Nephron progenitor cell (in vitro differentiated cells): ENCODE measurements around the gene HOXB9.
A peak's percentile ranks its signal among the peaks of the same experiment; 100 is the strongest.

Source experiments
- DNase-seq: peaks from one replicate; pipeline ENCODE4 v3.0.0; 2021
- H3K27ac Mint-ChIP-seq: 2 replicates; pipeline ENCODE4 v1.8.0; 2021; ENCODE audit warnings: mild to moderate bottlenecking, moderate library complexity, mixed read lengths
- H3K27me3 Mint-ChIP-seq: 2 replicates; pipeline ENCODE4 v1.8.0; 2021; ENCODE audit warnings: mild to moderate bottlenecking, low read depth, mixed read lengths; ENCODE audit not compliant: poor library complexity
- H3K36me3 Mint-ChIP-seq: 2 replicates; pipeline ENCODE4 v1.8.0; 2021; ENCODE audit warnings: low read depth, mixed read lengths
- H3K4me1 Mint-ChIP-seq: 2 replicates; pipeline ENCODE4 v1.8.0; 2021; ENCODE audit warnings: mixed read lengths
- H3K4me3 Mint-ChIP-seq: 2 replicates; pipeline ENCODE4 v1.8.0; 2021; ENCODE audit warnings: mild to moderate bottlenecking, moderate library complexity, mixed read lengths
- H3K9me3 Mint-ChIP-seq: 2 replicates; pipeline ENCODE4 v1.8.0; 2021; ENCODE audit warnings: mild to moderate bottlenecking, moderate library complexity, mixed read lengths
- TF ChIP-seq, protein P1 (sequence below): fragments of 200-600 bp; sonication (generic); IDR thresholded peaks from 2 replicates; pipeline ENCODE4 v1.5.0; 2021; ENCODE audit warnings: antibody characterized with exemption

HOXB9 gene

DNA sequence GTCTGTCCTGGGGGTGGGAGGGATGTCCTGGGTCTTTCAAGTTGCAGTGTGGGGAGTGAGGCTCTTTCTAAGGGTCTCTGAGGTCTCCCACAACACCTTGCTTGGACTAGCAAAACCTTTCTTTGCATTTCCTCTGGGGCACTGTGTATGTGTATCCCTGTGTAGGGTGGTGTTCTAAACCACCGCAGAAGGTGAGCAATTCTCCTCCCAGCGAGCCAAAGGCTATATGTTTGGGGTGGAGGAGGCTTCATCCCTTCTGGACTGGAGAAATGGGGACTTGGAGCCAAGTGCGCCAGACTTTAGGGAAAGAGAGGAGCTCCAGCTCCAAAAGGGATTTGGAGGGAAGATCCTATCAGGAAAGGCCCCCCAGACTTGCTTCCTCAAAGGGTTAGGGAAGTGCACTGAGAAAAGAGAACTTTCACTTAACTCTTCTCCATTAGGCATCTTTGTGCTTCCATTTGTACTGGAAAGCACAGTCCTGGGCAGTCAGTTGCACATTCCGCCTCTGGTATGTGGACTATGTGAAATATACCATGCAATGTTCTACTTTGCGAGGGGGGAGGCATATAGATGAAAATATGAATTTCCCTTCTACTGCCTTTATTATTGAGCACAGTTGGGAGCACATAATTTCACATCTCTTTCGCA, 18.9 kb upstream of the HOXB9 start:
- no peaks in the 10 kb centered on the region for H3K9me3 Mint-ChIP-seq
- H3K27me3 Mint-ChIP-seq, result peaks cover 16% of the 10 kb centered on the region
- peaks cover 81% of the 10 kb centered on the region for H3K4me1 Mint-ChIP-seq
- peak overlapping the region; percentile 99 for H3K4me3 Mint-ChIP-seq
- no peak for DNase-seq
- TF ChIP-seq, protein P1, sequence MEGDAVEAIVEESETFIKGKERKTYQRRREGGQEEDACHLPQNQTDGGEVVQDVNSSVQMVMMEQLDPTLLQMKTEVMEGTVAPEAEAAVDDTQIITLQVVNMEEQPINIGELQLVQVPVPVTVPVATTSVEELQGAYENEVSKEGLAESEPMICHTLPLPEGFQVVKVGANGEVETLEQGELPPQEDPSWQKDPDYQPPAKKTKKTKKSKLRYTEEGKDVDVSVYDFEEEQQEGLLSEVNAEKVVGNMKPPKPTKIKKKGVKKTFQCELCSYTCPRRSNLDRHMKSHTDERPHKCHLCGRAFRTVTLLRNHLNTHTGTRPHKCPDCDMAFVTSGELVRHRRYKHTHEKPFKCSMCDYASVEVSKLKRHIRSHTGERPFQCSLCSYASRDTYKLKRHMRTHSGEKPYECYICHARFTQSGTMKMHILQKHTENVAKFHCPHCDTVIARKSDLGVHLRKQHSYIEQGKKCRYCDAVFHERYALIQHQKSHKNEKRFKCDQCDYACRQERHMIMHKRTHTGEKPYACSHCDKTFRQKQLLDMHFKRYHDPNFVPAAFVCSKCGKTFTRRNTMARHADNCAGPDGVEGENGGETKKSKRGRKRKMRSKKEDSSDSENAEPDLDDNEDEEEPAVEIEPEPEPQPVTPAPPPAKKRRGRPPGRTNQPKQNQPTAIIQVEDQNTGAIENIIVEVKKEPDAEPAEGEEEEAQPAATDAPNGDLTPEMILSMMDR, result no peak
- H3K36me3 Mint-ChIP-seq, result peaks cover 28% of the 10 kb centered on the region
- peak overlapping the region; percentile 97 for H3K27ac Mint-ChIP-seq

DNA sequence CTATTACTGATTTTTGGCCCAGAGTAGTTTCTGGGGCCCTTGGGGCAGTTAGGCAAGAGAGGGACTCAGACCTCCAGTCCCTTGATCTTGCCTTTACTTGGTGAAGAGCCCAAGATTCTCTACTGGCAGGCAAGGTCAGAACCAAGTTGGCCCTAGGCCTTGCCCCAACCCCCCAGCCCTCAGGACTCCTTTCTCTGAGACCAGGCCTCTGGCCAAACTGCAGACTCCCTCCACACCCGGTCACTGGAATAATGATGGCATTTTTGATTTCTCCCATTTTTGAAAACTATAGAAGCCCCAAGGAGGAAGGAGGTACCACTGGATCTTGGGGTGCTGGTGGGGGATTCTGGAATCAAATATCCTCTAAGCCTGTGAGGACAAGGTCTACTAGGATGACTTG, 18.0 kb upstream of the HOXB9 start:
- TF ChIP-seq, protein P1, result no peak
- peak overlapping the region; percentile 97 for H3K27ac Mint-ChIP-seq
- no peaks in the 10 kb centered on the region for H3K9me3 Mint-ChIP-seq
- DNase-seq, result no peak
- peaks cover 15% of the 10 kb centered on the region for H3K27me3 Mint-ChIP-seq
- peak overlapping the region; percentile 99 for H3K4me3 Mint-ChIP-seq
- H3K36me3 Mint-ChIP-seq, result peaks cover 20% of the 10 kb centered on the region
- H3K4me1 Mint-ChIP-seq, result peaks cover 85% of the 10 kb centered on the region

DNA sequence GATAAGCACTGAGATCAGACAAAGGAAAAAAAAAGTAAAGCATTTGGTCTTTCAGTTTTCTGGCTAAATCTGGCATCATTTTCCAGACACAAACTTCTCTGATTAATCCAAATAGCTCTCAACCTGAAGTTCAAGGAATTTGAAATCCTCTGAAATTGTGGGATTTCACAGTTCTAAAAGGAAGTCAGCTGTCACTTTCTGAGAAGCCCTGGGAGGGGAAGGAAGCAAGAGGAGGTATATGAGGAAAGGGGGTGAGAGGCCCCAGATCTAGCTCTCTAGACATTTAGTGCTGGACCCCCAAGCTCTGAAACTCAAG, 17.5 kb upstream of the HOXB9 start:
- Mint-ChIP-seq H3K4me1 (peaks cover 88% of the 10 kb centered on the region), H3K27ac (peak overlapping the region; percentile 97), H3K4me3 (peak overlapping the region; percentile 99), H3K9me3 (no peaks in the 10 kb centered on the region), H3K27me3 (peaks cover 10% of the 10 kb centered on the region), H3K36me3 (peaks cover 18% of the 10 kb centered on the region)
- TF ChIP-seq, protein P1, result no peak
- DNase-seq, result no peak

DNA sequence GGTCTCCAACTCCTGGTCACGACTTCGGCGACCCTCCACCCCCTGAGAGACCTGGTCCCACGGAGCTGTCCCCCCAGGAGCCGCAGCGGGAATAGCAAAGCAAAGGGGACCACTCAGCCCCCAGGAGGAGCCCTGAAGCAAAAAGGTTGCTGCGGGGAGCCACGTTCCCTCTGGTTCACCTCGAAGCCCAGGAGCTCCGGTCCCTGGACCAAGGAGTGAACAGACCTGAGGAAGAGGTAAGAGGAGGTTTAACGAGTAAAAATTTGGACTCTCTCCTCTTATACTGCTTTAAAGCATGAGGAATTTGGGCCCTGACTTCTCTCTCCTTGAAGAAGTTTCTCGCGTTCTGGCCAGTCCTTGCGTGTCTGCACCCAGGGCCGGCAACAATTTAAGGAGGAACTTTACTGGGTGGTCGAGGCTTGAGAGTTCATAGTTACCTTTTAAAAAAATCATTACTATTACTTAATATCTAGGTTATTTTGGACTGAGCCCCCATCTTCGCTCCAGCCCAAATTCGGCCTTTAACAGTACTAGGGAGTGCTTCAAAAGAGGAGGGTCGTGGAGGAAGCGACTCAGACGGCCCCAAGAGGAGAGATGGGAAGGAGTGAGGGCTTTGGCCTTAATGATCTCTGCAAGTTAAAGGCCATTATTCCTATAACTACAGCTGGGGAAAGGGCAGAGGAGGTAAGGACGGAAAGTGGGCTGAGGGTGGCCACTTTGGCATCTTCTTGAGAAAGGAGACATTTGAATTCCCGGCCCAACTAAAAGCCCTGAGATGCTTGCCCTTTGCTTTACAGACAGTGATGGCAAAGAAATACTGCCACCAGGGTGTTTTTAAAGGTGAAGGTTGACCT, 16.9 kb upstream of the HOXB9 start:
- no peaks in the 10 kb centered on the region for H3K9me3 Mint-ChIP-seq
- H3K27me3 Mint-ChIP-seq, result peaks cover 6% of the 10 kb centered on the region
- TF ChIP-seq, protein P1, result no peak
- H3K4me3 Mint-ChIP-seq, result peak overlapping the region; percentile 99
- no peak for DNase-seq
- H3K36me3 Mint-ChIP-seq, result peaks cover 18% of the 10 kb centered on the region
- H3K4me1 Mint-ChIP-seq, result peaks cover 90% of the 10 kb centered on the region
- H3K27ac Mint-ChIP-seq, result peak overlapping the region; percentile 97

- Mint-ChIP-seq H3K36me3 (peaks cover 18% of the 10 kb centered on the region), H3K4me1 (peaks cover 91% of the 10 kb centered on the region), H3K27ac (peak overlapping the region; percentile 97), H3K27me3 (peaks cover 6% of the 10 kb centered on the region), H3K4me3 (peak overlapping the region; percentile 99), H3K9me3 (no peaks in the 10 kb centered on the region)
- peak; percentile 77 for DNase-seq
- TF ChIP-seq, protein P1, result no peak
These were observed 16.1 kb upstream of the HOXB9 start for GRCh38 chr17:48642059-48642842.
